ENCODE results near the gene UTP18. TPM values are rescaled to one million over a fixed set of nuclear protein-coding genes. Genes with fewer than 3 reads are reported as not detected.

The UTP18 gene
- total and polyA plus RNA-seq, 4 donors = 12.4 to 17.4 (median 14.2) TPM

- no peak for TF ChIP-seq SP1 (IDR thresholded peaks at IDR 0.05)
- no peak for TF ChIP-seq GABPA (IDR thresholded peaks at IDR 0.05 in 1 of 2, conservative IDR thresholded peaks at IDR 0.05 in 1 of 2)
- TF ChIP-seq TAF1 (conservative IDR thresholded peaks at IDR 0.05) = no peak
- TF ChIP-seq EGR1 (IDR thresholded peaks at IDR 0.05; ENCODE audit: low read depth in 2 of 2) = no peak
- TF ChIP-seq ATF3 (IDR thresholded peaks at IDR 0.05) = no peak
Observed at GRCh38 chr17:51250314-51250840, 10.0 kb upstream of the UTP18 start (continued).

GRCh38 chr17:51251010-51251409 is 9.3 kb upstream of the UTP18 start:
- TF ChIP-seq REST (IDR thresholded peaks at IDR 0.05) (no peak), RAD21 (IDR thresholded peaks at IDR 0.05) (no peak), HNF4G (IDR thresholded peaks at IDR 0.05) (peak; percentile 9)
- peaks cover 0 to 4% (median under 1%) of the 10 kb centered on the region in 4 donors for H3K36me3 ChIP-seq (ENCODE audit: control insufficient read depth in 4 of 4, insufficient read depth in 3 of 4, low read depth in 1 of 4, low read length in 3 of 4)
- no peaks in the 10 kb centered on the region for H3K9me3 ChIP-seq (ENCODE audit: control insufficient read depth in 4 of 4, low read length in 3 of 4)

GRCh38 chr17:51255673-51256072 is 4.7 kb upstream of the UTP18 start:
- Histone ChIP-seq H3K4me3 (ENCODE audit: low read depth in 1 of 3, low read length in 3 of 3) (peak overlapping the region in 1 of 3 donors; percentile 17), H3K4me1 (ENCODE audit: control insufficient read depth in 4 of 4, insufficient read depth in 4 of 4, low read length in 3 of 4) (peaks cover 11 to 44% (median 39%) of the 10 kb centered on the region in 4 donors), H3K9ac (ENCODE audit: low read depth in 1 of 2, low read length in 2 of 2) (no peak overlapping the region), H3K27me3 (ENCODE audit: control insufficient read depth in 4 of 4, insufficient read depth in 4 of 4, low read length in 3 of 4) (no peaks in the 10 kb centered on the region), H3K36me3 (ENCODE audit: control insufficient read depth in 4 of 4, insufficient read depth in 3 of 4, low read depth in 1 of 4, low read length in 3 of 4) (peaks cover 0 to 4% (median under 1%) of the 10 kb centered on the region in 4 donors), H3K27ac (ENCODE audit: low read depth in 1 of 2, low read length in 2 of 2) (no peak overlapping the region), H3K9me3 (ENCODE audit: control insufficient read depth in 4 of 4, low read length in 3 of 4) (no peaks in the 10 kb centered on the region)
- no peak for DNase-seq (ENCODE audit: low spot score)
- no peak for TF ChIP-seq CTCF (IDR thresholded peaks at IDR 0.05; ENCODE audit: low read depth, low read length, missing input control)
- peak; percentile 29 to 44 for TF ChIP-seq HNF4A (conservative IDR thresholded peaks at IDR 0.05)
- peak; percentile 6 for TF ChIP-seq REST (IDR thresholded peaks at IDR 0.05)
- TF ChIP-seq TAF1 (conservative IDR thresholded peaks at IDR 0.05) = no peak
- TF ChIP-seq FOXA1 (IDR thresholded peaks at IDR 0.05) = no peak
- peak; percentile 27 to 51 for TF ChIP-seq RXRA (IDR thresholded peaks at IDR 0.05)
- peak; percentile 28 for TF ChIP-seq SP1 (IDR thresholded peaks at IDR 0.05)
- no peak for TF ChIP-seq JUND (IDR thresholded peaks at IDR 0.05)
- no peak for TF ChIP-seq MAX (IDR thresholded peaks at IDR 0.05)
- peak; percentile 37 for TF ChIP-seq YY1 (IDR thresholded peaks at IDR 0.05)
- 34% methylated on average over 6 of the region's 6 CpGs for WGBS

More at GRCh38 chr17:51251010-51251409, 9.3 kb upstream of the UTP18 start:
- no peak for DNase-seq (ENCODE audit: low spot score)
- Histone ChIP-seq H3K9ac (ENCODE audit: low read depth in 1 of 2, low read length in 2 of 2) (no peak overlapping the region), H3K27me3 (ENCODE audit: control insufficient read depth in 4 of 4, insufficient read depth in 4 of 4, low read length in 3 of 4) (no peaks in the 10 kb centered on the region), H3K4me3 (ENCODE audit: low read depth in 1 of 3, low read length in 3 of 3) (no peak overlapping the region), H3K27ac (ENCODE audit: low read depth in 1 of 2, low read length in 2 of 2) (no peak overlapping the region), H3K4me1 (ENCODE audit: control insufficient read depth in 4 of 4, insufficient read depth in 4 of 4, low read length in 3 of 4) (peaks cover 4 to 11% (median 8%) of the 10 kb centered on the region in 4 donors)
